ENCODE data around the gene NPAP1. TPM values are rescaled to one million over a fixed set of nuclear protein-coding genes. Genes with fewer than 3 reads are reported as not detected.
"Not testable (repeated sequence)": the region's sequence is repeated elsewhere in the genome, so short reads cannot be mapped to it uniquely, and the experiment has no call there.

Gene NPAP1, protein sequence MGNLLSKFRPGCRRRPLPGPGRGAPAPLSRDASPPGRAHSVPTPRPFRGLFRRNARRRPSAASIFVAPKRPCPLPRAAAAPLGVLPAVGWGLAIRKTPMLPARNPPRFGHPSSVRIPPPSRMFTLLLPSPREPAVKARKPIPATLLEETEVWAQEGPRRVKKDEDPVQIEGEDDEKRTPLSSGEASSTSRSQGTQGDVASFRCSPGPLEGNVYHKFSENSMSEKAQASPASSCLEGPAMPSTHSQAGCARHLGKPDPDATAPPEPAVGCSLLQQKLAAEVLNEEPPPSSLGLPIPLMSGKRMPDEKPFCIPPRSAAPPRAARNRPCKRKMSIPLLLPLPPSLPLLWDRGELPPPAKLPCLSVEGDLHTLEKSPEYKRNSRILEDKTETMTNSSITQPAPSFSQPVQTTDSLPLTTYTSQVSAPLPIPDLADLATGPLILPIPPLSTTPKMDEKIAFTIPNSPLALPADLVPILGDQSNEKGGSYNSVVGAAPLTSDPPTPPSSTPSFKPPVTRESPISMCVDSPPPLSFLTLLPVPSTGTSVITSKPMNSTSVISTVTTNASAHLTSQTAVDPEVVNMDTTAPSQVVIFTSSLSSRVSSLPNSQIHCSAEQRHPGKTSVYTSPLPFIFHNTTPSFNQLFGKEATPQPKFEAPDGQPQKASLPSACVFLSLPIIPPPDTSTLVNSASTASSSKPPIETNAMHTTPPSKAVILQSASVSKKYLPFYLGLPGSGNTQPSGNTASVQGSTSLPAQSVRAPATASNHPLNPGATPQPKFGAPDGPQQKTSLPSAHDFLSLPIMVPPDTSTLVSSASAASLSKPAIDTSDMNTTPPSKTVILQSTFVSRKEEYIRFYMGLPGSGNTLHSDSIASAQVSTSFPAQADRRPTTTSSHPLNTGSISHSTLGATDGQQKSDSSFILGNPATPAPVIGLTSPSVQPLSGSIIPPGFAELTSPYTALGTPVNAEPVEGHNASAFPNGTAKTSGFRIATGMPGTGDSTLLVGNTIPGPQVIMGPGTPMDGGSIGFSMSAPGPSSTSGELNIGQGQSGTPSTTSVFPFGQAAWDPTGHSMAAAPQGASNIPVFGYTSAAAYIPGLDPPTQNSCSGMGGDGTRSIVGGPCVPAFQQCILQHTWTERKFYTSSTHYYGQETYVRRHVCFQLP
- polyA plus RNA-seq (2011; rRNA removed) = not detected in 2 replicates
- polyA minus RNA-seq (2011; rRNA and poly(A)+ RNA removed) = not detected in 2 replicates

DNA sequence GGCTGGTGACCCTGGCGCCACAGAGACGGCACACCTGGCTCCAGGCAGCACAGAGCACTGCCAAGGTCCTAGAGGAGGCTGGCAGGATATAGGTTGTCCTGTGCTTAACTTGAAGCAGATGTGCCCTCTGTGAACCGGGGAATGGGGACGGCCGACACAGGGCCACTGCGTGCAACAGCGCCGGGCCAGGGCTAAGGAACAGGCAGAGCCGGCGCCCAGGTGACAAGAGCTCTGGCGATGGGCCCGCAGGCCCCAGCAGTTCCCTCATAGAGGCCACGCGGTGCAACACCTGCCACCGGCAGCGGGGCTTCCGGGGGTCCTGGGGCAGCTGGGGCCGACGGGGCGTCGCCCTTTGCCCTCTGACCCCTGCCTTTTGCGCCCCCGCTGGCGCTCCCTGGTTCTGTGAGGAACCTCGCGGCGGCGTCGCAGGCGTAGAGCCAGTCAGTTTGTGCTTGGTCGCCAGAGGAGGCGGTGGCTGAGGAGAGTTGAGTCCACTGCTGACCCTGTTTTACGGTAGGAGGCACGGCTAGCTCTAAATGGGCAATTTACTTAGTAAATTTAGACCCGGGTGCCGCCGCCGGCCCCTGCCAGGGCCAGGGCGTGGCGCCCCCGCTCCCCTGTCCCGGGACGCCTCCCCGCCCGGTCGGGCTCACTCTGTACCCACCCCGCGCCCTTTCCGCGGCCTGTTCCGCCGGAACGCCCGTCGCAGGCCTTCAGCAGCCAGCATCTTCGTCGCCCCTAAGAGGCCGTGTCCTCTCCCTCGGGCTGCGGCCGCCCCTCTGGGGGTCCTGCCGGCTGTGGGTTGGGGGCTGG lies at the start of gene NPAP1:
Gene NPAP1, plus strand, starts transcription at position 444 of the 813 bp plus-strand sequence. Its CDS starts 93 bp downstream, at position 537.
- POLR2A ChIA-PET = no interaction called here

DNA sequence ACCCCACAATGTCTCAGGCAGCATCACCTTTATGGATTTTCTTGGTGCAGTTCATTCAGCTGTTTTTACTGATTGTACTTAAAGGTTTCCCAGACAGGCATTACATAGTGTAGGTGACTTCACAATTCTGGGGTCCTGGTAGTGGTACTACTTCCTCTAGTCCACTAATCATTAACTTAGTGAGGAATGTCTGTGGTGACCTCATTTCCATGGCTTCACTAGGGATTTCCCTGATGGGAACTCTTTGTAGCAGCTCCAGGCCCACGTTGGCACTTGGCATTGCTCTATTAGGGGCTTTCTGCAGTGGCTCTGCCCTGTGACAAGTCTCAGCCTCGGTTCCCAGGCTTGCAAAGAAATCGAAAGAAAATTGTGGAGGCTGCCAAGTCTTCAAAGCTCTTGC lies 48.1 kb upstream of the NPAP1 start:
- H3K27me3 ChIP-seq (ENCODE audit: control insufficient read depth, insufficient read depth, low read length) = no peaks in the 10 kb centered on the region
- ChIA-PET POLR2A (no interaction called here), CTCF (no interaction called here)
- H3K36me3 ChIP-seq (ENCODE audit: control insufficient read depth, insufficient read depth, low read length) = no peaks in the 10 kb centered on the region
- no peak for DNase-seq (ENCODE audit: low read depth)
- TF ChIP-seq, protein P1, sequence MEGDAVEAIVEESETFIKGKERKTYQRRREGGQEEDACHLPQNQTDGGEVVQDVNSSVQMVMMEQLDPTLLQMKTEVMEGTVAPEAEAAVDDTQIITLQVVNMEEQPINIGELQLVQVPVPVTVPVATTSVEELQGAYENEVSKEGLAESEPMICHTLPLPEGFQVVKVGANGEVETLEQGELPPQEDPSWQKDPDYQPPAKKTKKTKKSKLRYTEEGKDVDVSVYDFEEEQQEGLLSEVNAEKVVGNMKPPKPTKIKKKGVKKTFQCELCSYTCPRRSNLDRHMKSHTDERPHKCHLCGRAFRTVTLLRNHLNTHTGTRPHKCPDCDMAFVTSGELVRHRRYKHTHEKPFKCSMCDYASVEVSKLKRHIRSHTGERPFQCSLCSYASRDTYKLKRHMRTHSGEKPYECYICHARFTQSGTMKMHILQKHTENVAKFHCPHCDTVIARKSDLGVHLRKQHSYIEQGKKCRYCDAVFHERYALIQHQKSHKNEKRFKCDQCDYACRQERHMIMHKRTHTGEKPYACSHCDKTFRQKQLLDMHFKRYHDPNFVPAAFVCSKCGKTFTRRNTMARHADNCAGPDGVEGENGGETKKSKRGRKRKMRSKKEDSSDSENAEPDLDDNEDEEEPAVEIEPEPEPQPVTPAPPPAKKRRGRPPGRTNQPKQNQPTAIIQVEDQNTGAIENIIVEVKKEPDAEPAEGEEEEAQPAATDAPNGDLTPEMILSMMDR (IDR thresholded peaks at IDR 0.05; ENCODE audit: insufficient read depth, low read depth, low read length) = no peak
- H3K4me3 ChIP-seq (ENCODE audit: low read depth, low read length) = no peak overlapping the region

More for the DNA sequence above, at the start of gene NPAP1:
- Histone ChIP-seq H3K27me3 (ENCODE audit: control insufficient read depth, insufficient read depth, low read length) (no peaks in the 10 kb centered on the region), H3K36me3 (ENCODE audit: control insufficient read depth, insufficient read depth, low read length) (no peaks in the 10 kb centered on the region), H3K4me3 (ENCODE audit: low read depth, low read length) (no peak within 1 kb of the TSS)
- TF ChIP-seq, protein P1 (IDR thresholded peaks at IDR 0.05; ENCODE audit: insufficient read depth, low read depth, low read length) = no peak
- CTCF ChIA-PET = no interaction called here
- no peak for DNase-seq (ENCODE audit: low read depth)

DNA sequence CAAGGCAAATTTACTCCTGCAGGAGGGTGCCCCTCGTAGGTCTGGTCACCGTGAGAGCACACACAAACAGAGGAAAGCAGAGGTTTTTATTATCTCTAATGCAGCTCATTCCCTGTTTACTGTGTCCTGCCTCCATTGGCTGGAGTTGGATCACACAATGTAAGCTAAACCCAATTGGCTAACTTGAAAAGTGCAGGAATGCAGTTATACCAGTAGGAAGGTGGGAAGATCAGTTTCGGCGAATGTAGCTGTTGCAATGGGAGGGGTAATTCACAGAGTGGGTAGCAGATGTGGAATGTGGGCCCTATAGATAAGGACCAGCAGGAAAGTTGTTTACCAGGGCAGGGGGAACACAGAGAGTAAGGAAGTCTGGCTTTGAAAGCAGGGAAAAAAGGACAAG lies 42.5 kb upstream of the NPAP1 start:
- CTCF ChIA-PET = interaction anchor here (0.7 kb wide), 1 partner anchor 86 kb away, joined by 3 read pairs; no protein-coding TSS in a partner anchor
- H3K4me3 ChIP-seq (ENCODE audit: low read depth, low read length) = no peak overlapping the region

DNA sequence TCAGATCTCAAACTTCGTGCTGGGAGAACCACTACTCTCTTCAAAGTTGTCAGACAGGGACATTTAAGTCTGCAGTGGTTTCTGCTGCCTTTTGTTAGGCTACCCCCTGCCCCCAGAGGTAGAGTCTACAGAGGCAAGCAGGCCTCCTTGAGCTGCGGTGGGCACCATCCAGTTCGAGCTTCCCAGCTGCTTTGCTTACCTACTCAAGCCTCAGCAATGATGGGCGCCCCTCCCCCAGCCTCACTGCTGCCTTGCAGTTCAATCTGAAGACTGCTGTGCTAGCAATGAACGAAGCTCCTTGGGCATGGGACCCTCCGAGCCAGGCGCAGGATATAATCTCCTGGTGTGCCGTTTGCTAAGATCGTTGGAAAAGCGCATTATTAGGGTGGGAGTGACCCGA lies 36.2 kb upstream of the NPAP1 start:
- DNase-seq (ENCODE audit: low read depth); CTCF ChIA-PET; POLR2A ChIA-PET; H3K27me3 ChIP-seq (ENCODE audit: control insufficient read depth, insufficient read depth, low read length); H3K36me3 ChIP-seq (ENCODE audit: control insufficient read depth, insufficient read depth, low read length); H3K4me3 ChIP-seq (ENCODE audit: low read depth, low read length): not testable (repeated sequence)

More for the DNA sequence above, 42.5 kb upstream of the NPAP1 start:
- H3K27me3 ChIP-seq (ENCODE audit: control insufficient read depth, insufficient read depth, low read length) = no peaks in the 10 kb centered on the region
- H3K36me3 ChIP-seq (ENCODE audit: control insufficient read depth, insufficient read depth, low read length) = no peaks in the 10 kb centered on the region
- TF ChIP-seq, protein P1 (IDR thresholded peaks at IDR 0.05; ENCODE audit: insufficient read depth, low read depth, low read length) = no peak
- POLR2A ChIA-PET = no interaction called here
- no peak for DNase-seq (ENCODE audit: low read depth)

DNA sequence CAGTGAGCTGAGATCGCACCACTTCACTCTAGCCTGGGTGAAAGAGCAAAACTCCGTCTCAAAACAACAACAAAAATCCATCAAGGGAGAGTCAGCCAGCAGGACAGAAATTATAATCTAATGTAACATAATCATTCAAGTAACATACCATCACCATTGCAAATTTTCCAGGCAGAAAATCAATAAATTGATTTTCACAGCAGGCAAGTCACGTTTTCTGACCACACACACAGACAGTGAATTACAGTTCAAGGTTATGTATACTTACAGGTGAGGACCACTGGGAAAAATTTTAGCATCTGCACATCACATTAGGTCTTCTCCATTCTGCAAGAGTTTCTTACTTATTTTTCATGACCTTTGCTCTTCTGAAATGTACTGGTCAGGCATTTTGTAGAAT lies 29.9 kb upstream of the NPAP1 start:
- ChIA-PET POLR2A (no interaction called here), CTCF (no interaction called here)
- Histone ChIP-seq H3K4me3 (ENCODE audit: low read depth, low read length) (no peak overlapping the region), H3K36me3 (ENCODE audit: control insufficient read depth, insufficient read depth, low read length) (no peaks in the 10 kb centered on the region), H3K27me3 (ENCODE audit: control insufficient read depth, insufficient read depth, low read length) (no peaks in the 10 kb centered on the region)
- DNase-seq (ENCODE audit: low read depth) = no peak
- TF ChIP-seq, protein P1 (IDR thresholded peaks at IDR 0.05; ENCODE audit: insufficient read depth, low read depth, low read length) = no peak
